ENCODE results near the gene UGT1A10. TPM values are rescaled to one million over a fixed set of nuclear protein-coding genes. Genes with fewer than 3 reads are reported as not detected.

UGT1A10 gene
- total RNA-seq, 1 donor from 2014 or later: not detected

- no peaks in the 10 kb centered on the region for H3K36me3 Mint-ChIP-seq (ENCODE audit: insufficient read depth)
- H3K27me3 Mint-ChIP-seq: peaks cover 2% of the 10 kb centered on the region
- no peak overlapping the region for H3K4me3 Mint-ChIP-seq (ENCODE audit: low read depth)
- H3K9me3 Mint-ChIP-seq (ENCODE audit: low read depth): peaks cover 6% of the 10 kb centered on the region
- no peak for TF ChIP-seq CTCF (IDR thresholded peaks at IDR 0.05; ENCODE audit: unreplicated experiment)
- no peaks in the 10 kb centered on the region for H3K4me1 Mint-ChIP-seq (ENCODE audit: low read depth)
- DNase-seq (ENCODE audit: low spot score, unreplicated experiment): no peak
- H3K27ac Mint-ChIP-seq: no peak overlapping the region
Measured at GRCh38 chr2:233668605-233669260, 32.5 kb downstream of the UGT1A10 start.

DNA sequence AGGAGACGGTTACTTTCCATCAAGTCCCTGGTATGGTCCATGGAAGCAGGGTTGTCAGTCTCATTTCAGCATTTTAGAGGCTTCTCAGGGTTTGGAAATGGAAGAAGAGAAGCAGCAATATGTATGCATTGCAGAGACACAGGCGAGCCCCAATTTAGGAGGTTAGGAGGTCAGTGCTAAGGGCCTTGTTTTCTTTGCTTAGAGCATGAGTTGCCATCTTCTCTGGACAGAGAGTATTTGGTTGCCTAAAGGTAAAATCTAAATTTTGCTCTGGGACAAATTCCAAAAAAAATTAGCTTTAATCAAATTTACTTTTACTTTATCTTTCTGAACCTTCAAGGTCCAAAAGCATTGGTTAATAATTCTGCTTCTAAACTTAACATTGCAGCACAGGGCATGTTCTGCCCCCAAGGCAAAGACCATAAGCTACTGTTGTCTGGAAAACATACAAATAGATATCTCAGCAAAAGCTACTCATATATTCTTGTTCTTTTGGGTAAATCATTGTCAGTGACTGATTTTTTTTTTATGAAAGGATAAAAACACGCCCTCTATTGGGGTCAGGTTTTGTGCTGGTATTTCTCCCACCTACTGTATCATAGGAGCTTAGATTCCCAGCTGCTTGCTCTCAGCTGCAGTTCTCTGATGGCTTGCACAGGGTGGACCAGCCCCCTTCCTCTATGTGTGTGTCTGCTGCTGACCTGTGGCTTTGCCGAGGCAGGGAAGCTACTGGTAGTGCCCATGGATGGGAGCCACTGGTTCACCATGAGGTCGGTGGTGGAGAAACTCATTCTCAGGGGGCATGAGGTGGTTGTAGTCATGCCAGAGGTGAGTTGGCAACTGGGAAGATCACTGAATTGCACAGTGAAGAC, 35.3 kb downstream of the UGT1A10 start, which contains the start of gene UGT1A9:
Gene UGT1A9 (plus strand): TSS at position 609 of the 872 bp plus-strand sequence. CDS start 37 bp downstream, at position 646.
- H3K27ac Mint-ChIP-seq: no peak within 1 kb of the TSS
- TF ChIP-seq CTCF (IDR thresholded peaks at IDR 0.05; ENCODE audit: unreplicated experiment): no peak
- H3K36me3 Mint-ChIP-seq (ENCODE audit: insufficient read depth): no peaks in the 10 kb centered on the region
- peaks cover 6% of the 10 kb centered on the region for H3K9me3 Mint-ChIP-seq (ENCODE audit: low read depth)
- peaks cover 5% of the 10 kb centered on the region for H3K27me3 Mint-ChIP-seq
- DNase-seq (ENCODE audit: low spot score, unreplicated experiment): no peak
- H3K4me3 Mint-ChIP-seq (ENCODE audit: low read depth): no peak within 1 kb of the TSS
- no peaks in the 10 kb centered on the region for H3K4me1 Mint-ChIP-seq (ENCODE audit: low read depth)

DNA sequence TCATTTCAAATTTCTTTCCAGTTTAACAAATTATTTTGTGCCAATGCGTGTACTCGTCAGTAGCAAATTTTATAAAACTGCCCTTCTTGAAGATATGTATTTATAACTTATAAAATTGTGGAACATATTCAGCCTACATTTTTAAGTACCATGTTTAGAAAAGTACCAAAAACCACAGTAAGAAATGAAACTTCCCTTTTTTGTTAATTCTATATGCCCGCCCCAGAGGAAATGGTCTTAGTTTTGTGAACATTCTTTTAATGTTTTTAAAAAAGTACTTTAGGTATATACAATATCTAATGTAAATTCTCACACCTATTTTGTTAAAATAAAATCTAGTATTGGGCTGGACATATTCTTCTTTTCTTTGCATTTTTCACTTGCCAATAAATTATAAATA, 36.6 kb downstream of the UGT1A10 start:
- Mint-ChIP-seq H3K36me3 (ENCODE audit: insufficient read depth) (no peaks in the 10 kb centered on the region), H3K9me3 (ENCODE audit: low read depth) (peaks cover 6% of the 10 kb centered on the region), H3K27ac (no peak overlapping the region), H3K4me1 (ENCODE audit: low read depth) (no peaks in the 10 kb centered on the region), H3K4me3 (ENCODE audit: low read depth) (no peak overlapping the region), H3K27me3 (peaks cover 11% of the 10 kb centered on the region)
- TF ChIP-seq CTCF (IDR thresholded peaks at IDR 0.05; ENCODE audit: unreplicated experiment): no peak
- DNase-seq (ENCODE audit: low spot score, unreplicated experiment): no peak

GRCh38 chr2:233673896-233674295, 37.6 kb downstream of the UGT1A10 start:
- no peak for DNase-seq (ENCODE audit: low spot score, unreplicated experiment)
- no peaks in the 10 kb centered on the region for H3K36me3 Mint-ChIP-seq (ENCODE audit: insufficient read depth)
- no peak overlapping the region for H3K27ac Mint-ChIP-seq
- TF ChIP-seq CTCF (IDR thresholded peaks at IDR 0.05; ENCODE audit: unreplicated experiment): no peak
- H3K27me3 Mint-ChIP-seq: peaks cover 19% of the 10 kb centered on the region
- no peaks in the 10 kb centered on the region for H3K9me3 Mint-ChIP-seq (ENCODE audit: low read depth)
- no peak overlapping the region for H3K4me3 Mint-ChIP-seq (ENCODE audit: low read depth)
- H3K4me1 Mint-ChIP-seq (ENCODE audit: low read depth): no peaks in the 10 kb centered on the region

GRCh38 chr2:233674314-233674713, 38.1 kb downstream of the UGT1A10 start:
- H3K27me3 Mint-ChIP-seq: peaks cover 20% of the 10 kb centered on the region
- no peaks in the 10 kb centered on the region for H3K36me3 Mint-ChIP-seq (ENCODE audit: insufficient read depth)
- no peak for TF ChIP-seq CTCF (IDR thresholded peaks at IDR 0.05; ENCODE audit: unreplicated experiment)
- no peak for DNase-seq (ENCODE audit: low spot score, unreplicated experiment)
- no peak overlapping the region for H3K4me3 Mint-ChIP-seq (ENCODE audit: low read depth)
- H3K4me1 Mint-ChIP-seq (ENCODE audit: low read depth): no peaks in the 10 kb centered on the region
- no peaks in the 10 kb centered on the region for H3K9me3 Mint-ChIP-seq (ENCODE audit: low read depth)
- H3K27ac Mint-ChIP-seq: no peak overlapping the region
